Natural killer cell treated with Interleukin-12 subunit alpha and Interleukin-12 subunit beta and Interleukin-15 and Interleukin-18, amount 100 ng/mL, for 72 hours (primary cell): Measurements from ENCODE around the gene OR5L1. TPM values are rescaled to one million over a fixed set of nuclear protein-coding genes. Genes with fewer than 3 reads are reported as not detected.

Source experiments
- total RNA-seq, 2 donors: library from RNA; stranded (reverse); gene quantifications; one replicate each; pipeline ENCODE4 v1.2.3, GENCODE V29; 2022

OR5L1 gene
- total RNA-seq, 2 donors from 2014 or later = not detected

Other genes with a start within 250 kb of the OR5L1 start
- not detected for gene OR4C16, start 239.2 kb upstream of the OR5L1 start, total RNA-seq
- gene OR4C11, start 203.7 kb upstream of the OR5L1 start, total RNA-seq = not detected
- not detected for gene OR4P4, start 176.3 kb upstream of the OR5L1 start, total RNA-seq
- not detected for gene OR4S2, start 163.0 kb upstream of the OR5L1 start, total RNA-seq
- not detected for gene OR4C6, start 149.2 kb upstream of the OR5L1 start, total RNA-seq
- gene OR5D13, start 37.9 kb upstream of the OR5L1 start, total RNA-seq = not detected
- gene OR5D14, start 15.8 kb upstream of the OR5L1 start, total RNA-seq = not detected
- gene OR5D18, start 8.3 kb downstream of the OR5L1 start, total RNA-seq = not detected
- not detected for gene OR5L2, start 15.9 kb downstream of the OR5L1 start, total RNA-seq
- gene OR5D16, start 27.4 kb downstream of the OR5L1 start, total RNA-seq = not detected
- gene TRIM51, start 71.9 kb downstream of the OR5L1 start, total RNA-seq = 1 to 10 TPM in 1 of 2 donors, not detected in 1; 2.2 TPM
- not detected for gene OR5W2, start 103.2 kb downstream of the OR5L1 start, total RNA-seq
- not detected for gene OR5I1, start 125.0 kb downstream of the OR5L1 start, total RNA-seq
- not detected for gene OR10AG1, start 158.6 kb downstream of the OR5L1 start, total RNA-seq
- not detected for gene OR5F1, start 183.3 kb downstream of the OR5L1 start, total RNA-seq
- gene OR5AS1, start 216.3 kb downstream of the OR5L1 start, total RNA-seq = not detected